Natural killer cell (primary cell): ENCODE results near the gene TK1. TPM values are rescaled to one million over a fixed set of nuclear protein-coding genes. Genes with fewer than 3 reads are reported as not detected.

ENCODE experiments used
- ATAC-seq, 3 donors: fragments of 150-1000 bp in 2 of 3; fragments of 200-7000 bp in 1 of 3; cut with Tn5 transposase; 1 replicate in 1 of 3; 2 replicates in 2 of 3; pipeline ENCODE4 v1.10.0; 2021; ENCODE audit warnings: mild to moderate bottlenecking in 2 of 3, moderate library complexity in 2 of 3
- DNase-seq, 2 donors: peaks; one replicate each; pipeline versions ENCODE4 v3.0.0 to v3.0.0-alpha.2; 2013 to 2021; ENCODE audit warnings: mixed read lengths in 1 of 2
- H3K27ac ChIP-seq: one replicate; pipeline ENCODE4 v1.5.1; 2013; ENCODE audit warnings: mild to moderate bottlenecking, low read length
- H3K27me3 ChIP-seq: one replicate; pipeline ENCODE4 v1.6.1; 2013; ENCODE audit warnings: low read length; ENCODE audit not compliant: control insufficient read depth, insufficient read depth
- H3K36me3 ChIP-seq: one replicate; pipeline ENCODE4 v1.6.1; 2013; ENCODE audit warnings: low read length; ENCODE audit not compliant: control insufficient read depth, insufficient read depth
- H3K4me1 ChIP-seq: one replicate; pipeline ENCODE4 v1.6.1; 2013; ENCODE audit warnings: low read length; ENCODE audit not compliant: control insufficient read depth, insufficient read depth
- H3K4me3 ChIP-seq: one replicate; pipeline ENCODE4 v1.5.1; 2013; ENCODE audit warnings: low read length
- H3K9me3 ChIP-seq: one replicate; pipeline ENCODE4 v1.6.1; 2013; ENCODE audit warnings: low read length; ENCODE audit not compliant: control insufficient read depth, insufficient read depth
- H3K27ac Mint-ChIP-seq, 2 donors: one replicate each; pipeline ENCODE4 v1.8.0; 2022; ENCODE audit warnings: mild to moderate bottlenecking in 2 of 2, mixed read lengths in 2 of 2, moderate library complexity in 1 of 2
- H3K27me3 Mint-ChIP-seq, 2 donors: one replicate each; pipeline ENCODE4 v1.8.0; 2022; ENCODE audit warnings: low read depth in 2 of 2, mixed read lengths in 2 of 2
- H3K36me3 Mint-ChIP-seq: one replicate; pipeline ENCODE4 v1.8.0; 2022; ENCODE audit warnings: mixed read lengths
- H3K4me1 Mint-ChIP-seq, 2 donors: one replicate each; pipeline ENCODE4 v1.8.0; 2022; ENCODE audit warnings: mixed read lengths in 2 of 2
- H3K4me3 Mint-ChIP-seq: one replicate; pipeline ENCODE4 v1.8.0; 2022; ENCODE audit warnings: mild to moderate bottlenecking, moderate library complexity, mixed read lengths
- H3K9me3 Mint-ChIP-seq, 2 donors: one replicate each; pipeline ENCODE4 v1.8.0; 2022; ENCODE audit warnings: mixed read lengths in 2 of 2
- CTCF ChIP-seq: fragments of 200-600 bp; IDR thresholded peaks from one replicate; pipeline ENCODE4 v1.8.0; 2022; ENCODE audit warnings: antibody characterized with exemption
- WGBS: methylation state at CpG from one replicate; pipeline ENCODE4 v1.1.7; 2013; ENCODE audit warnings: missing lambda C conversion rate; ENCODE audit not compliant: insufficient coverage; 5-methylcytosine and 5-hydroxymethylcytosine counted together
- intact Hi-C: fragments of 100-400 bp; cut with micrococcal nuclease; formaldehyde crosslinking; loops from one replicate; pipeline ENCODE4 v1.14.2; 2022
- total RNA-seq, 4 donors: library from RNA; stranded (reverse); fragments of 120-200 nt in 1 of 4; gene quantifications; one replicate each; pipeline versions ENCODE4 v1.2.3 to v1.2.4, GENCODE V29; 2013 to 2022

The TK1 gene
- total RNA-seq, 3 donors from 2014 or later (not counting 1 experiment from before 2014, with no cell fraction given): 2.1 to 5.1 (median 3.9) TPM

- intact Hi-C loops: no loop called here
- Mint-ChIP-seq H3K27me3 (no peaks in the 10 kb centered on the region), H3K9me3 (no peaks in the 10 kb centered on the region), H3K4me3 (no peak overlapping the region), H3K27ac (peak overlapping the region; percentile 31 to 84), H3K4me1 (peaks cover 45 to 71% of the 10 kb centered on the region in 2 donors), H3K36me3 (no peaks in the 10 kb centered on the region)
- Histone ChIP-seq H3K27me3 (no peaks in the 10 kb centered on the region), H3K27ac (peak overlapping the region; percentile 51), H3K9me3 (no peaks in the 10 kb centered on the region), H3K4me1 (peaks cover 90% of the 10 kb centered on the region), H3K36me3 (peaks cover 67% of the 10 kb centered on the region), H3K4me3 (no peak overlapping the region)
- 26% methylated on average over 12 of the region's 12 CpGs for WGBS
- DNase-seq: no peak
- TF ChIP-seq CTCF: no peak
- ATAC-seq: no peak
These were observed 62.1 kb downstream of the TK1 start for GRCh38 chr17:78124836-78125137.

Other genes starting within 250 kb of the TK1 start
- gene TNRC6C, start 228.3 kb downstream of the TK1 start, total RNA-seq: 100 to 1,000 TPM in 1 of 3 donors, 10 to 100 TPM in 2; 74.3 to 100 (median 76.3) TPM
- 100 to 1,000 TPM; 653 to 825 (median 687) TPM for gene TMC6, start 58.3 kb downstream of the TK1 start, total RNA-seq
- gene TMC8, start 56.3 kb downstream of the TK1 start, total RNA-seq: 100 to 1,000 TPM; 401 to 551 (median 435) TPM
- not detected for gene C17orf99, start 40.7 kb downstream of the TK1 start, total RNA-seq
- 10 to 100 TPM; 41.2 to 62.1 (median 43.5) TPM for gene SYNGR2, start 18.5 kb downstream of the TK1 start, total RNA-seq
- gene AFMID, start 310 bp upstream of the TK1 start, total RNA-seq: 1 to 10 TPM; 2.2 to 4.1 (median 2.3) TPM
- gene BIRC5, start 27.2 kb upstream of the TK1 start, total RNA-seq: 1 to 10 TPM in 2 of 3 donors, under 1 TPM in 1; 0.73 to 1.9 (median 1.2) TPM
- gene TMEM235, start 44.6 kb upstream of the TK1 start, total RNA-seq: not detected
- 10 to 100 TPM; 39.0 to 47.9 (median 43.6) TPM for gene SOCS3, start 173.0 kb upstream of the TK1 start, total RNA-seq
- 10 to 100 TPM; 47.9 to 53.6 (median 48.3) TPM for gene PGS1, start 191.6 kb upstream of the TK1 start, total RNA-seq